Hematopoietic multipotent progenitor cell treated with erythropoietin and hydrocortisone succinate and interleukin-3 and kit ligand, for 17 days (in vitro differentiated cells): ENCODE data around the gene CTSZ.

Experiments used
- DNase-seq: peaks from one replicate; pipeline ENCODE4 v3.0.0-alpha.2; 2015; ENCODE audit warnings: low spot score

CTSZ gene

GRCh38 chr20:59031564-59032022 is 24.5 kb upstream of the CTSZ start:
- no peak for DNase-seq

GRCh38 chr20:59030911-59031563 is 24.0 kb upstream of the CTSZ start:
- no peak for DNase-seq

GRCh38 chr20:59028812-59029211 is 21.8 kb upstream of the CTSZ start:
- DNase-seq = no peak

GRCh38 chr20:59027741-59028320 is 20.8 kb upstream of the CTSZ start:
- no peak for DNase-seq

- no peak for DNase-seq
These were observed 20.1 kb upstream of the CTSZ start for GRCh38 chr20:59026904-59027740.

- no peak for DNase-seq
These were observed 18.5 kb upstream of the CTSZ start for GRCh38 chr20:59025511-59025910.

- DNase-seq = no peak
These were observed 18.0 kb upstream of the CTSZ start for GRCh38 chr20:59025086-59025485.

GRCh38 chr20:59024111-59024530 is 17.1 kb upstream of the CTSZ start:
- no peak for DNase-seq

GRCh38 chr20:59023616-59024015 is 16.6 kb upstream of the CTSZ start:
- no peak for DNase-seq

- DNase-seq = no peak
These were observed 15.7 kb upstream of the CTSZ start for GRCh38 chr20:59022754-59023153.

GRCh38 chr20:59020938-59021551 is 14.0 kb upstream of the CTSZ start:
- DNase-seq = peak; percentile 85

GRCh38 chr20:59019217-59019616 is 12.2 kb upstream of the CTSZ start, which contains the start of gene TUBB1:
TSS of gene TUBB1 (plus strand) at chr20:59019429. CDS start at chr20:59019523, 94 bp downstream.
- DNase-seq = peak; percentile 78

GRCh38 chr20:59018817-59019216 is 11.8 kb upstream of the CTSZ start:
- DNase-seq = no peak

GRCh38 chr20:59017493-59018231 is 10.6 kb upstream of the CTSZ start:
- DNase-seq = no peak

- DNase-seq = peak; percentile 44
These were observed 9.9 kb upstream of the CTSZ start for GRCh38 chr20:59016795-59017492.

- peak; percentile 54 for DNase-seq
These were observed 9.0 kb upstream of the CTSZ start for GRCh38 chr20:59015812-59016711.

- no peak for DNase-seq
These were observed 8.4 kb upstream of the CTSZ start for GRCh38 chr20:59015411-59015810.

- no peak for DNase-seq
These were observed 7.8 kb upstream of the CTSZ start for GRCh38 chr20:59014680-59015389.

GRCh38 chr20:59013959-59014608 is 7.0 kb upstream of the CTSZ start:
- peak; percentile 29 for DNase-seq
